AG09309 (cell line): Measurements from ENCODE around the gene ZBTB8A.

Experiments used
- DNase-seq: peaks from one replicate; pipeline ENCODE4 v3.0.0-alpha.2; 2010; ENCODE audit warnings: low read depth
- H3K4me3 ChIP-seq: 2 replicates; pipeline ENCODE4 v1.5.1; 2011; ENCODE audit warnings: mild to moderate bottlenecking, low read depth, low read length, moderate library complexity; ENCODE audit not compliant: control insufficient read depth
- CTCF ChIP-seq: IDR thresholded peaks from 2 replicates; pipeline ENCODE4 v1.5.1; 2011; ENCODE audit warnings: mild to moderate bottlenecking, low read depth, low read length, inconsistent platforms; ENCODE audit not compliant: insufficient read depth, control insufficient read depth; ENCODE audit errors: missing control alignments

ZBTB8A gene

GRCh38 chr1:32533792-32534327, 5.4 kb upstream of the ZBTB8A start:
- H3K4me3 ChIP-seq: no peak overlapping the region
- no peak for TF ChIP-seq CTCF
- DNase-seq: no peak

- H3K4me3 ChIP-seq: no peak overlapping the region
- DNase-seq: no peak
- TF ChIP-seq CTCF: no peak
Observed at GRCh38 chr1:32536117-32536516, 3.1 kb upstream of the ZBTB8A start.

- no peak overlapping the region for H3K4me3 ChIP-seq
- no peak for DNase-seq
- no peak for TF ChIP-seq CTCF
Observed at GRCh38 chr1:32536764-32537163, 2.5 kb upstream of the ZBTB8A start.

GRCh38 chr1:32539584-32540571, 651 bp downstream of the ZBTB8A start:
- H3K4me3 ChIP-seq: peak overlapping the region; percentile 58
- no peak for TF ChIP-seq CTCF
- no peak for DNase-seq

- DNase-seq: no peak
- TF ChIP-seq CTCF: no peak
- no peak overlapping the region for H3K4me3 ChIP-seq
Observed at GRCh38 chr1:32540605-32541004, 1.4 kb downstream of the ZBTB8A start.

GRCh38 chr1:32541064-32541566, 1.9 kb downstream of the ZBTB8A start:
- TF ChIP-seq CTCF: no peak
- no peak for DNase-seq
- H3K4me3 ChIP-seq: no peak overlapping the region
